GM23338 (cell line): ENCODE results near the gene ITGB7. TPM values are rescaled to one million over a fixed set of nuclear protein-coding genes. Genes with fewer than 3 reads are reported as not detected.

Experiments
- ATAC-seq: fragments of 200-7000 bp; cut with Tn5 transposase; 3 replicates; pipeline ENCODE4 v1.9.1; 2020
- DNase-seq: peaks from one replicate; pipeline ENCODE4 v3.0.0-alpha.2; 2015; ENCODE audit warnings: low spot score
- H2AFZ ChIP-seq: fragments of 200-600 bp; sonication (generic); 2 replicates; pipeline ENCODE4 v1.8.0; 2016; ENCODE audit warnings: antibody characterized with exemption, mild to moderate bottlenecking, moderate library complexity
- H3F3A ChIP-seq: fragments of 200-600 bp; sonication (generic); replicated peaks from 2 replicates; pipeline ENCODE4 v1.8.0; 2017; ENCODE audit warnings: antibody characterized with exemption, mixed run types, low read depth
- H3K27ac ChIP-seq: fragments of 200-600 bp; sonication (generic); 2 replicates; pipeline ENCODE4 v1.6.1; 2016; ENCODE audit warnings: low read depth
- H3K27me3 ChIP-seq: fragments of 200-600 bp; sonication (generic); 2 replicates; pipeline ENCODE4 v1.8.0; 2016; ENCODE audit warnings: mild to moderate bottlenecking, mixed run types, moderate library complexity; ENCODE audit not compliant: insufficient read depth
- H3K36me3 ChIP-seq: fragments of 200-600 bp; sonication (generic); 2 replicates; pipeline ENCODE4 v1.8.0; 2016; ENCODE audit warnings: mild to moderate bottlenecking; ENCODE audit not compliant: insufficient read depth
- H3K4me1 ChIP-seq: fragments of 200-600 bp; sonication (generic); 2 replicates; pipeline ENCODE4 v1.8.0; 2016; ENCODE audit warnings: mild to moderate bottlenecking, moderate library complexity; ENCODE audit not compliant: insufficient read depth
- H3K4me2 ChIP-seq: fragments of 200-600 bp; sonication (generic); 2 replicates; pipeline ENCODE4 v1.7.1; 2017; ENCODE audit warnings: mixed run types
- H3K4me3 ChIP-seq: fragments of 200-600 bp; sonication (generic); 2 replicates; pipeline ENCODE4 v1.6.1; 2016; ENCODE audit warnings: mixed run types
- H3K79me2 ChIP-seq: fragments of 200-600 bp; sonication (generic); replicated peaks from 2 replicates; pipeline ENCODE4 v1.8.0; 2017; ENCODE audit warnings: mild to moderate bottlenecking; ENCODE audit not compliant: insufficient read depth
- H3K9me2 ChIP-seq: fragments of 200-600 bp; sonication (generic); 2 replicates; pipeline ENCODE4 v1.8.0; 2017; ENCODE audit not compliant: insufficient read depth
- H4K20me1 ChIP-seq: fragments of 200-600 bp; sonication (generic); replicated peaks from 2 replicates; pipeline ENCODE4 v1.8.0; 2017; ENCODE audit warnings: mild to moderate bottlenecking; ENCODE audit not compliant: insufficient read depth
- H3K27ac Mint-ChIP-seq: 2 replicates; pipeline ENCODE4 v1.8.0; 2020; ENCODE audit warnings: inconsistent platforms, mild to moderate bottlenecking, moderate library complexity, mixed read lengths
- H3K27me3 Mint-ChIP-seq: 3 replicates; pipeline ENCODE4 v1.8.0; 2022; ENCODE audit warnings: low read depth, mild to moderate bottlenecking, moderate library complexity, mixed read lengths, inconsistent platforms; ENCODE audit not compliant: insufficient read depth, poor library complexity
- H3K36me3 Mint-ChIP-seq: 3 replicates; pipeline ENCODE4 v1.8.0; 2021; ENCODE audit warnings: low read depth, mild to moderate bottlenecking, inconsistent platforms, moderate library complexity, mixed read lengths
- H3K4me1 Mint-ChIP-seq: 3 replicates; pipeline ENCODE4 v1.8.0; 2020; ENCODE audit warnings: mild to moderate bottlenecking, inconsistent platforms, mixed read lengths
- H3K4me3 Mint-ChIP-seq: 3 replicates; pipeline ENCODE4 v1.8.0; 2021; ENCODE audit warnings: moderate library complexity, mild to moderate bottlenecking, inconsistent platforms, mixed read lengths
- H3K9me3 Mint-ChIP-seq: 3 replicates; pipeline ENCODE4 v1.8.0; 2020; ENCODE audit warnings: moderate library complexity, mild to moderate bottlenecking, inconsistent platforms, mixed read lengths
- CREB1 ChIP-seq: fragments of 250-450 bp; sonication (Bioruptor Pico); IDR thresholded peaks from 2 replicates; pipeline ENCODE4 v1.5.0; 2020; ENCODE audit warnings: low read depth, mild to moderate bottlenecking, moderate library complexity
- EZH2 ChIP-seq: fragments of 200-600 bp; sonication (generic); IDR thresholded peaks from one replicate; pipeline ENCODE4 v1.8.0; 2017; ENCODE audit warnings: antibody characterized with exemption, mild to moderate bottlenecking, low read depth; ENCODE audit not compliant: unreplicated experiment
- EZH2phosphoT487 ChIP-seq: fragments of 200-600 bp; sonication (generic); IDR thresholded peaks from one replicate; pipeline ENCODE4 v1.8.1; 2018; ENCODE audit warnings: antibody characterized with exemption; ENCODE audit not compliant: unreplicated experiment
- JUNB ChIP-seq: IDR thresholded peaks from one replicate; pipeline ENCODE4 v1.6.1; 2016; ENCODE audit warnings: antibody characterized with exemption; ENCODE audit not compliant: unreplicated experiment
- NANOG ChIP-seq: IDR thresholded peaks from 2 replicates; pipeline ENCODE4 v1.6.1; 2016; ENCODE audit warnings: antibody characterized with exemption, borderline replicate concordance
- POLR2AphosphoS5 ChIP-seq: IDR thresholded peaks from 2 replicates; pipeline ENCODE4 v1.6.1; 2016; ENCODE audit warnings: antibody characterized with exemption, low read depth
- STAT1 ChIP-seq: IDR thresholded peaks from one replicate; pipeline ENCODE4 v1.6.1; 2016; ENCODE audit warnings: antibody characterized with exemption; ENCODE audit not compliant: unreplicated experiment
- ZNF114 ChIP-seq: fragments of 250-450 bp; sonication (Bioruptor Pico); IDR thresholded peaks from 2 replicates; pipeline ENCODE4 v1.5.0; 2020; ENCODE audit warnings: mild to moderate bottlenecking, moderate library complexity
- ZNF331 ChIP-seq: fragments of 250-450 bp; sonication (Bioruptor Pico); IDR thresholded peaks from 2 replicates; pipeline ENCODE4 v1.5.0; 2020; ENCODE audit warnings: low read depth, mild to moderate bottlenecking, moderate library complexity
- polyA plus RNA-seq: library from polyadenylated mRNA; unstranded; fragments of >200 nt; fragmentation: Nextera tagmentation; extraction: Ambion mirVana; gene quantifications from 2 replicates; pipeline ENCODE4 v1.2.1, GENCODE V29; 2016
- total RNA-seq: library from RNA; depleted of rRNA; stranded (reverse); fragments of >200 nt; shearing (Covaris generic); gene quantifications from 2 replicates; pipeline ENCODE4 v1.2.3, GENCODE V29; 2014
- TF ChIP-seq, protein P1 (sequence below): fragments of 250-450 bp; sonication (Bioruptor Pico); IDR thresholded peaks from 2 replicates; pipeline ENCODE4 v1.5.0; 2020; ENCODE audit warnings: mild to moderate bottlenecking, moderate library complexity
- TF ChIP-seq, protein P2 (sequence below): IDR thresholded peaks from one replicate; pipeline ENCODE4 v1.6.1; 2018; ENCODE audit warnings: antibody characterized with exemption; ENCODE audit not compliant: unreplicated experiment
- TF ChIP-seq, protein P3 (sequence below): IDR thresholded peaks from 2 replicates; pipeline ENCODE4 v1.6.1; 2016; ENCODE audit warnings: antibody characterized with exemption
- TF ChIP-seq, protein P4 (sequence below), 2 experiments: fragments of 200-600 bp in 1 of 2; sonication (generic) in 1 of 2; conservative IDR thresholded peaks; 2 replicates each; pipeline versions ENCODE4 v1.5.1 to v1.6.1; 2016 to 2017; ENCODE audit warnings: antibody characterized with exemption in 2 of 2, low read depth in 2 of 2, mild to moderate bottlenecking in 2 of 2, moderate library complexity in 1 of 2

Gene ITGB7
- total and polyA plus RNA-seq, 2 experiments from 2014 or later: 0.32 TPM; not detected in 1

DNA sequence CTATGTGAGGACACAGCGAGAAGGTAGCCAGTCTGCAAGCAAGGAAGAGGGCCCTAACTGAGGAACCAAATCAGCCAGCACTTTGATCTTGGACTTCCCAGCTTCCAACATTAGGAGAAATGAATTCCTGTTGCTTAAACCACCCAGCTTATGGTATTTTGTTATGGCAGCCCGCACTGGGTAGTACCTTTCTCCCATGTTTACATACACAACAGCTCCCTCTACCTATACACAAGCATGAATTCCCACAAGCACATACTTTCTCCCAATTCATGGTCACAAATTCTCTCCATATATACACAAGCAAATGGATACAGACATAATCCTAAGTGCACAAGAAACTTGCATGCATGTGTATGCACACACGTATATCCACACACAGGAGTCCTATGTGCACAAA is 7.4 kb downstream of the ITGB7 start:
- Mint-ChIP-seq H3K27ac (no peak overlapping the region), H3K36me3 (no peaks in the 10 kb centered on the region), H3K27me3 (peaks cover 32% of the 10 kb centered on the region), H3K4me1 (peaks cover 2% of the 10 kb centered on the region; the same call in 1 of the 3 replicates), H3K4me3 (no peak overlapping the region), H3K9me3 (no peaks in the 10 kb centered on the region; the same call in 1 of the 3 replicates)
- Histone ChIP-seq H3K4me3 (no peak overlapping the region), H3K27ac (no peak overlapping the region), H4K20me1 (peaks cover 3% of the 10 kb centered on the region), H3K4me1 (no peaks in the 10 kb centered on the region; the same call in 1 of the 2 replicates), H3K4me2 (no peak overlapping the region), H3K27me3 (peaks cover 67% of the 10 kb centered on the region), H3K36me3 (no peaks in the 10 kb centered on the region), H3F3A (no peaks in the 10 kb centered on the region), H3K9me2 (no peaks in the 10 kb centered on the region), H3K79me2 (no peaks in the 10 kb centered on the region), H2AFZ (no peak overlapping the region)
- no peak for TF ChIP-seq ZNF331 (CRISPR knock-in tag)
- no peak for TF ChIP-seq STAT1
- TF ChIP-seq, protein P1, sequence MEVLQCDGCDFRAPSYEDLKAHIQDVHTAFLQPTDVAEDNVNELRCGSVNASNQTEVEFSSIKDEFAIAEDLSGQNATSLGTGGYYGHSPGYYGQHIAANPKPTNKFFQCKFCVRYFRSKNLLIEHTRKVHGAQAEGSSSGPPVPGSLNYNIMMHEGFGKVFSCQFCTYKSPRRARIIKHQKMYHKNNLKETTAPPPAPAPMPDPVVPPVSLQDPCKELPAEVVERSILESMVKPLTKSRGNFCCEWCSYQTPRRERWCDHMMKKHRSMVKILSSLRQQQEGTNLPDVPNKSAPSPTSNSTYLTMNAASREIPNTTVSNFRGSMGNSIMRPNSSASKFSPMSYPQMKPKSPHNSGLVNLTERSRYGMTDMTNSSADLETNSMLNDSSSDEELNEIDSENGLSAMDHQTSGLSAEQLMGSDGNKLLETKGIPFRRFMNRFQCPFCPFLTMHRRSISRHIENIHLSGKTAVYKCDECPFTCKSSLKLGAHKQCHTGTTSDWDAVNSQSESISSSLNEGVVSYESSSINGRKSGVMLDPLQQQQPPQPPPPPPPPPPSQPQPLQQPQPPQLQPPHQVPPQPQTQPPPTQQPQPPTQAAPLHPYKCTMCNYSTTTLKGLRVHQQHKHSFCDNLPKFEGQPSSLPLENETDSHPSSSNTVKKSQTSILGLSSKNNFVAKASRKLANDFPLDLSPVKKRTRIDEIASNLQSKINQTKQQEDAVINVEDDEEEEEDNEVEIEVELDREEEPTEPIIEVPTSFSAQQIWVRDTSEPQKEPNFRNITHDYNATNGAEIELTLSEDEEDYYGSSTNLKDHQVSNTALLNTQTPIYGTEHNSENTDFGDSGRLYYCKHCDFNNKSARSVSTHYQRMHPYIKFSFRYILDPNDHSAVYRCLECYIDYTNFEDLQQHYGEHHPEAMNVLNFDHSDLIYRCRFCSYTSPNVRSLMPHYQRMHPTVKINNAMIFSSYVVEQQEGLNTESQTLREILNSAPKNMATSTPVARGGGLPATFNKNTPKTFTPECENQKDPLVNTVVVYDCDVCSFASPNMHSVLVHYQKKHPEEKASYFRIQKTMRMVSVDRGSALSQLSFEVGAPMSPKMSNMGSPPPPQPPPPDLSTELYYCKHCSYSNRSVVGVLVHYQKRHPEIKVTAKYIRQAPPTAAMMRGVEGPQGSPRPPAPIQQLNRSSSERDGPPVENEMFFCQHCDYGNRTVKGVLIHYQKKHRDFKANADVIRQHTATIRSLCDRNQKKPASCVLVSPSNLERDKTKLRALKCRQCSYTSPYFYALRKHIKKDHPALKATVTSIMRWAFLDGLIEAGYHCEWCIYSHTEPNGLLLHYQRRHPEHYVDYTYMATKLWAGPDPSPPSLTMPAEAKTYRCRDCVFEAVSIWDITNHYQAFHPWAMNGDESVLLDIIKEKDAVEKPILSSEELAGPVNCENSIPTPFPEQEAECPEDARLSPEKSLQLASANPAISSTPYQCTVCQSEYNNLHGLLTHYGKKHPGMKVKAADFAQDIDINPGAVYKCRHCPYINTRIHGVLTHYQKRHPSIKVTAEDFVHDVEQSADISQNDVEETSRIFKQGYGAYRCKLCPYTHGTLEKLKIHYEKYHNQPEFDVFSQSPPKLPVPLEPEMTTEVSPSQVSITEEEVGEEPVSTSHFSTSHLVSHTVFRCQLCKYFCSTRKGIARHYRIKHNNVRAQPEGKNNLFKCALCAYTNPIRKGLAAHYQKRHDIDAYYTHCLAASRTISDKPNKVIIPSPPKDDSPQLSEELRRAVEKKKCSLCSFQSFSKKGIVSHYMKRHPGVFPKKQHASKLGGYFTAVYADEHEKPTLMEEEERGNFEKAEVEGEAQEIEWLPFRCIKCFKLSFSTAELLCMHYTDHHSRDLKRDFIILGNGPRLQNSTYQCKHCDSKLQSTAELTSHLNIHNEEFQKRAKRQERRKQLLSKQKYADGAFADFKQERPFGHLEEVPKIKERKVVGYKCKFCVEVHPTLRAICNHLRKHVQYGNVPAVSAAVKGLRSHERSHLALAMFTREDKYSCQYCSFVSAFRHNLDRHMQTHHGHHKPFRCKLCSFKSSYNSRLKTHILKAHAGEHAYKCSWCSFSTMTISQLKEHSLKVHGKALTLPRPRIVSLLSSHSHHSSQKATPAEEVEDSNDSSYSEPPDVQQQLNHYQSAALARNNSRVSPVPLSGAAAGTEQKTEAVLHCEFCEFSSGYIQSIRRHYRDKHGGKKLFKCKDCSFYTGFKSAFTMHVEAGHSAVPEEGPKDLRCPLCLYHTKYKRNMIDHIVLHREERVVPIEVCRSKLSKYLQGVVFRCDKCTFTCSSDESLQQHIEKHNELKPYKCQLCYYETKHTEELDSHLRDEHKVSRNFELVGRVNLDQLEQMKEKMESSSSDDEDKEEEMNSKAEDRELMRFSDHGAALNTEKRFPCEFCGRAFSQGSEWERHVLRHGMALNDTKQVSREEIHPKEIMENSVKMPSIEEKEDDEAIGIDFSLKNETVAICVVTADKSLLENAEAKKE: no peak
- no peak for TF ChIP-seq JUNB
- TF ChIP-seq POLR2AphosphoS5: no peak
- TF ChIP-seq, protein P2, sequence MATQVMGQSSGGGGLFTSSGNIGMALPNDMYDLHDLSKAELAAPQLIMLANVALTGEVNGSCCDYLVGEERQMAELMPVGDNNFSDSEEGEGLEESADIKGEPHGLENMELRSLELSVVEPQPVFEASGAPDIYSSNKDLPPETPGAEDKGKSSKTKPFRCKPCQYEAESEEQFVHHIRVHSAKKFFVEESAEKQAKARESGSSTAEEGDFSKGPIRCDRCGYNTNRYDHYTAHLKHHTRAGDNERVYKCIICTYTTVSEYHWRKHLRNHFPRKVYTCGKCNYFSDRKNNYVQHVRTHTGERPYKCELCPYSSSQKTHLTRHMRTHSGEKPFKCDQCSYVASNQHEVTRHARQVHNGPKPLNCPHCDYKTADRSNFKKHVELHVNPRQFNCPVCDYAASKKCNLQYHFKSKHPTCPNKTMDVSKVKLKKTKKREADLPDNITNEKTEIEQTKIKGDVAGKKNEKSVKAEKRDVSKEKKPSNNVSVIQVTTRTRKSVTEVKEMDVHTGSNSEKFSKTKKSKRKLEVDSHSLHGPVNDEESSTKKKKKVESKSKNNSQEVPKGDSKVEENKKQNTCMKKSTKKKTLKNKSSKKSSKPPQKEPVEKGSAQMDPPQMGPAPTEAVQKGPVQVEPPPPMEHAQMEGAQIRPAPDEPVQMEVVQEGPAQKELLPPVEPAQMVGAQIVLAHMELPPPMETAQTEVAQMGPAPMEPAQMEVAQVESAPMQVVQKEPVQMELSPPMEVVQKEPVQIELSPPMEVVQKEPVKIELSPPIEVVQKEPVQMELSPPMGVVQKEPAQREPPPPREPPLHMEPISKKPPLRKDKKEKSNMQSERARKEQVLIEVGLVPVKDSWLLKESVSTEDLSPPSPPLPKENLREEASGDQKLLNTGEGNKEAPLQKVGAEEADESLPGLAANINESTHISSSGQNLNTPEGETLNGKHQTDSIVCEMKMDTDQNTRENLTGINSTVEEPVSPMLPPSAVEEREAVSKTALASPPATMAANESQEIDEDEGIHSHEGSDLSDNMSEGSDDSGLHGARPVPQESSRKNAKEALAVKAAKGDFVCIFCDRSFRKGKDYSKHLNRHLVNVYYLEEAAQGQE: no peak
- no peak for TF ChIP-seq ZNF114 (CRISPR knock-in tag)
- TF ChIP-seq NANOG: no peak
- TF ChIP-seq EZH2phosphoT487: no peak
- TF ChIP-seq CREB1 (CRISPR knock-in tag): no peak
- TF ChIP-seq, protein P3, sequence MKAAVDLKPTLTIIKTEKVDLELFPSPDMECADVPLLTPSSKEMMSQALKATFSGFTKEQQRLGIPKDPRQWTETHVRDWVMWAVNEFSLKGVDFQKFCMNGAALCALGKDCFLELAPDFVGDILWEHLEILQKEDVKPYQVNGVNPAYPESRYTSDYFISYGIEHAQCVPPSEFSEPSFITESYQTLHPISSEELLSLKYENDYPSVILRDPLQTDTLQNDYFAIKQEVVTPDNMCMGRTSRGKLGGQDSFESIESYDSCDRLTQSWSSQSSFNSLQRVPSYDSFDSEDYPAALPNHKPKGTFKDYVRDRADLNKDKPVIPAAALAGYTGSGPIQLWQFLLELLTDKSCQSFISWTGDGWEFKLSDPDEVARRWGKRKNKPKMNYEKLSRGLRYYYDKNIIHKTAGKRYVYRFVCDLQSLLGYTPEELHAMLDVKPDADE: no peak
- TF ChIP-seq, protein P4, sequence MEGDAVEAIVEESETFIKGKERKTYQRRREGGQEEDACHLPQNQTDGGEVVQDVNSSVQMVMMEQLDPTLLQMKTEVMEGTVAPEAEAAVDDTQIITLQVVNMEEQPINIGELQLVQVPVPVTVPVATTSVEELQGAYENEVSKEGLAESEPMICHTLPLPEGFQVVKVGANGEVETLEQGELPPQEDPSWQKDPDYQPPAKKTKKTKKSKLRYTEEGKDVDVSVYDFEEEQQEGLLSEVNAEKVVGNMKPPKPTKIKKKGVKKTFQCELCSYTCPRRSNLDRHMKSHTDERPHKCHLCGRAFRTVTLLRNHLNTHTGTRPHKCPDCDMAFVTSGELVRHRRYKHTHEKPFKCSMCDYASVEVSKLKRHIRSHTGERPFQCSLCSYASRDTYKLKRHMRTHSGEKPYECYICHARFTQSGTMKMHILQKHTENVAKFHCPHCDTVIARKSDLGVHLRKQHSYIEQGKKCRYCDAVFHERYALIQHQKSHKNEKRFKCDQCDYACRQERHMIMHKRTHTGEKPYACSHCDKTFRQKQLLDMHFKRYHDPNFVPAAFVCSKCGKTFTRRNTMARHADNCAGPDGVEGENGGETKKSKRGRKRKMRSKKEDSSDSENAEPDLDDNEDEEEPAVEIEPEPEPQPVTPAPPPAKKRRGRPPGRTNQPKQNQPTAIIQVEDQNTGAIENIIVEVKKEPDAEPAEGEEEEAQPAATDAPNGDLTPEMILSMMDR (conservative IDR thresholded peaks at IDR 0.05; ENCODE audit: low read depth in 2 of 2): no peak
- no peak for TF ChIP-seq EZH2
- DNase-seq: no peak
- ATAC-seq: no peak
